ENCODE results near the gene RTBDN.

RTBDN gene

DNA sequence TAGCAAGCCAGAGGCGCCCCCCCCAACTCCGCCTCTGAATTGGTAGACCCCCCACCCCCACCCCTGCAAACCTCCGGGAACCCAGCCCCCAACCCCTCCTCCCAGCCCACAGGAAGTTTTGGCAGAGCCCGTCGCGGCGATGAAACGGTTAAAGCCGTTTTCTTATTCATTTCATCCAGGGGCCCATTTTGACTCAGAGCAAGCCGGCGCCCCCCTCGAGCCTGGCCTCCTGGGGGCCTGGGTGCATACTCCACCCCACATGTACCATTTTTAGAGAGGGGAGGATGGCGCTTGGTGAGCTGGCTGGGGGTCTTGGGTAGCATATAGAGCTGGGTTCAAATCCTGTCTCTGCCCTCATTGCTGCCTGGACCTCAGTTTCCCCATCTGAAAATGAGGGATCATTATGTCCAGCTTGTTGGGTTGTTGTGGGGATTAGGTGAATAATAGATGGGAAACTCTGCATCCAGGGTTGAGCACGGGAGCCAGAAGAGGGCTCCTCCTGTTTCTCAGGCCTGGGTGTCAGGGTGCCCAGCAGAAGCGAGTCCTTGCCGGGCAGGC, 51.0 kb downstream of the RTBDN start:
- no peak for DNase-seq (ENCODE audit: low read depth in 1 of 2, low spot score in 1 of 2)

DNA sequence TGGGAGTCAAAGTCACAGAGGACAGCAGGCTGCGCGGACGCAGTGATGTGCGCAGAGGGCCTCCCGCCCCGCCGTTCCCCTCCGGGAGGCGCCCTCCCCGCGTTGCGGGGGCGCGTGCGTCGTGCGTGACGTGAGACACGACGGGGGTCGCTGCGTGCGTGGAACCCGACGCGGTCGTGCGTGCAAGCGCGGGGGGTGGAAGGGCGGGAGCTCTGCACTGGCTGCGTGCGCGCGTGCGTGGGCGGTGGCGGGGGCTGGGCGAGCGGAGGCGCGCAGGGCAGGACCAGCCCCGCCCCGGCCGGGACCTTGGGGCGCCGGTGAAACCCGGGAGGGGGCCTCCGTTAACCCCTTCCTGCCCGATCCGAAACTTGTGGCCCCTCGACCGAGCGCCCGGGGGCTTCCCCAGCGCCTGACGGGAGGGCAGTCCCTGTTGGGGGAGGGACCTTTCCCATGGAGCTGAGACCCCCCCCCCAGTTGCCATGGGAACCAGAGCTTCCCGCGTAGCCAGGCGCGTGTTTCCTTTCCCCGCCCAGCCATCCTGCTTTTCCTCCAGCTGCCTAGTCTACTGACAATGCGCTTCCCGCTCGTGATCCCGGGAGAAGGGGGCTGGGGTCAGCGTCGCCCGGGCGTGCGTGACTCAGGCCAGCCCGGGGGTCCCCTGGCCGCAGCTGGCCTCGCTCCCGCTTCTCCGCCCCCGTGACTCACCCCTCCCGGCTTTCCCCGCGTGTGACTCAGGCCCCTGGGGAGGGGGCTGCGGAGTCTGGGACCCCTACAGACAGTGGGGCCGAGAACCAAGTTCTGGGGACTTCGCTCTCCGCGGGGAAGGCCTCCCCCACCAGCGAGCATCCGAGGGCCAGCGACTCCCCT, 51.7 kb downstream of the RTBDN start:
- DNase-seq (ENCODE audit: low read depth in 1 of 2, low spot score in 1 of 2), result peak; percentile 76 to 78

DNA sequence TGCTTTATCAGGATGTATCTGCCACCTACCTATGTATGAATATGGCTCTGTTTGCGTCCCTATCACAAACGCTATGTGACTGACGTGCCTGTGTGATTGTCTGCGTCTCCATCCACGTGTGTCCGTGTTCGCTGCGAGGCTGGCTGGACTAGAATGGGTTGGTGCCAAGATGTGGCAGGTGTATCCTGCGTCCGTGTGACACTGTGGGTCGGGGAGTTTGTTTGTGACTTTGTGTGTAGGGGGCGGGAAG, 52.3 kb downstream of the RTBDN start:
- no peak for DNase-seq (ENCODE audit: low read depth in 1 of 2, low spot score in 1 of 2)

DNA sequence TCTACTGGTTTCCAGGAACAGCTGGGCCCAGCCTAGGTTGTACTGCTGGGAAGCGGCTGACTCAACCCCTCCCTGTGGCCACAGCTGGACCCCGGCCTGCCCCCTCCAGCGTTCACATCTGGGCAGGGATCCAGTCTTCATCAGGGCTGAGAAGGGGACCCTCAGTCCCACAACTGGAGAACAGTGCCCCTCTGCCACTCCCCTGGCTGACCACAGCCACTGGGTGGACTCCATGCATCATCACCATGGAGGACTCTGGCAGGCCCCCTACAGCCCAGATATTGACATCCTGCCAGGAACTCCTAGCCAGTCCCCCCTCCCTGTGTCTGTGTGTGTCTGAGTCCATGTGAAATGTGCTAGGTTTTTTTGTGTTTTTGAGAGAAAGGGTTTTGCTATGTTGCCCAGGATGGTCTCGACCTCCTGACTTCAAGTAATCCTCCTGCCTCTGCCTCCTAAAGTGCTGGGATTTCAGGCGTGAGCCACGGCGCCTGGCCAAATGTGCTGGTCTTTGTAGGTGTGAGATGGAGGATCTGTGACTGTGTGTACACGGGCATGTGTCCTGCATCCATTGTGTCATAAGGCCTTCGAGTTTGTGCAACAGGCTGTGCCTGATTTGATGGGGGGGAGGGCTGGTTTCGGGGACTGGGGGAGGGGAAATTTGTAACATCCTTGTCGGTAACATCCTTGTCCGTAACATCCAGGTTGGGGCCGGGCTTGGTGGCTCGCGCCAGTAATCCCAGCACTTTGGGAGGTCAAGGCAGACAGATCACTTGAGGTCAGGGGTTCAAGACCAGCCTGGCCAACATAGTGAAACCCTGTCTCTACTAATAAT, 55.0 kb downstream of the RTBDN start:
- DNase-seq (ENCODE audit: low read depth in 1 of 2, low spot score in 1 of 2), result no peak

DNA sequence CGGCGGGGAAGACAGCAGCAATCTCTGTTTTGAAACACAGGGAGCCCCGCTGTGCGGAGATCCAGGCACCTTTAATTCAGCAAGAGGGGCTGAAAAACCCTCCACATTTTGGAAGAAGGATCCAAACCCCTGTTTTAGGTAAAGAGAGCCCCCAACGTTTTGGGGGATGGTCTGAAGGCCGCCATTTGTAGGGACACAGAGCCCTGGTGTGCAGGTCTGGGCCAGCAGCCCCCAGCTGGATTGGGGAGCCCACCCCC, 55.5 kb downstream of the RTBDN start:
- no peak for DNase-seq (ENCODE audit: low read depth in 1 of 2, low spot score in 1 of 2)

DNA sequence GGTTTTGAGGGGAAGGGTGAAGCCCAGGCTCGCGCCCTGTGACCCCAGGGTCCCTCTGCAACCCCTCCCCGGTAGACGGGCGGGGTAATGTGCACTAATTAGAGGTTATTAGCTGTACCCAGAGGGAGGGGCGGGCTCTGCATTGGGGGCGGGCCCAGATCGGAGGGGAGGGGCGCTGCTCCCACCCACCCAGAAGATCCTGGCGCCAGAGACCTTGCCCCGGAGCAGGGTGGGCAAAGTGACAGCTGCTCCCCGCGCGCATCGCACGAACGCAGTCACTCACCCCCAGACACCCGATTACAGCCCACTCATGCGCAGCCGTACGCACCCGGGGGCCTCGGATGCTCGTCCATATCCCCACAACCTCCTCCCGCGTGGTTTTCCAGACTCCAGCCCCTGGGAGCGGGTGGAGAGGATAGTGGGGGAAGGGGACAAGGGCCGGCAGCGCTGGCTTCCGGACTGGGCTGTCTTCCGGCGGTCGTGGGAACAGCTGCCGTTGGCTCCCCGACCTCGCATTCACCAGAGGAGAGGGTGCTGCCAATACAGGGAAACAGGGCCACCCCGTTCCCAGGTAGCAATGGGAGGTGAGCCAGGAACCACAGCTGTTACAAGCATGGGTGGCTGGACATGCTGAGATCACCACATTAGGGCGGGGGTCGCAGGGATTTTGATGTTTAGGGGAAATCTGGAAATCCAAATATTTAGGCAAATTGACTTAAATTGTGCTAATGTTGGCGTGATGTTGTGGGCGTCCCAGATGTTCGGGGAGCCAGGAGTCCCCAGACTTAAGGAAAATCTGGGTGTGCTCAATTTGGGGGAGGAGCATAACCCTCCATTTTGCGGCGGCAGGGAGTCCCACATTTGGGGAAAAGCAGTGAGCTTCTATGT, 56.1 kb downstream of the RTBDN start:
- no peak for DNase-seq (ENCODE audit: low read depth in 1 of 2, low spot score in 1 of 2)

DNA sequence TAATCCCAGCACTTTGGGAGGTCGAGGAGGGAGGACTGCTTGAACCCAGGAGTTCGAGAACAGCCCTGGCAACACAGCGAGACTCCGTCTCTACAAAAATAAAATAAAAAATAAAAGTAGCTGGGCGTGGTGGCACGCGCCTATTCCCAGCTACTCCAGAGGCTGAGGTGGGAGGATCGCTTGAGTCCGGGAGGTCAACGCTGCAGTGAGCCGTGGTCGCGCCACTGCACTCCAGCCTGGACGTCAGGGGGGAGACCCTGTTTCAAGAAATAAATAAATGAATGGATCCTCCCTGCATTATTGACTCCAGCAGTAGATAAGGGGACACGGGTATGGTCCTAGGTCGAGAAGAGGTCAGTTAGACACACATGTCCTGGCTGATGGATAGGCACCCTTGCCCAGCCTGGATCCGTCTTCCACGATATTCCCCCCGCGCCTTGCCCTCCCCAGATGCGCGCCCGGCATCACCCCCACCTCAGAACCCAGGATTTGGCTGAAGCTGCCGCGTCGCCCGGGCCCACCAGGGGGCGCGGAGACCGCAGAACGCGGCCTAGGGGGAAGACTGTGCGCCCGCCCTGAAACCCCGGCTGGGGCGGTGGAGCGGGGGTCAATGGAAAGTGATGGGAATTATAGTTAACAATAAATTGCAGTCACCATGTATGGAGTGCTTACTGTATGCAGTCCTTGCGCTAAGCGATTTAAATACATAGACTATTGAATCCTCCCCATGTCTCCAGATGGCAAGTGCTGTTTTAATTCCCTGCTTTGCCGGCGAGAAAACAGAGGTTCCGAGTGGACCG, 57.0 kb downstream of the RTBDN start:
- peak; percentile 69 to 73 for DNase-seq (ENCODE audit: low read depth in 1 of 2, low spot score in 1 of 2)

Measured in activated CD4-positive, alpha-beta T cell treated with anti-CD3 and anti-CD28 coated beads, Interleukin-2, amount 50 U/mL, for 24 hours (primary cell).